Mononuclear cell (primary cell): ENCODE data around the gene AUTS2. TPM values are rescaled to one million over a fixed set of nuclear protein-coding genes. Genes with fewer than 3 reads are reported as not detected.

Experiments
- H3K27me3 ChIP-seq: 2 replicates; pipeline ENCODE4 v1.6.0; 2011; ENCODE audit warnings: low read length, control low read depth; ENCODE audit not compliant: insufficient read depth
- H3K4me1 ChIP-seq: 2 replicates; pipeline ENCODE4 v1.5.1; 2011; ENCODE audit warnings: mild to moderate bottlenecking, low read length, control low read depth; ENCODE audit not compliant: insufficient read depth
- H3K4me3 ChIP-seq: 2 replicates; pipeline ENCODE4 v1.5.1; 2011; ENCODE audit warnings: mild to moderate bottlenecking, low read length, moderate library complexity
- H3K9me3 ChIP-seq: 2 replicates; pipeline ENCODE4 v1.5.1; 2011; ENCODE audit warnings: low read depth, mild to moderate bottlenecking, control low read depth, low read length
- total RNA-seq: library from RNA; depleted of rRNA; stranded (reverse); fragments of >200 nt; gene quantifications from one replicate; pipeline ENCODE4 v1.2.3, GENCODE V29; 2012

The AUTS2 gene
- total RNA-seq, 1 donor: 16.5 TPM

DNA sequence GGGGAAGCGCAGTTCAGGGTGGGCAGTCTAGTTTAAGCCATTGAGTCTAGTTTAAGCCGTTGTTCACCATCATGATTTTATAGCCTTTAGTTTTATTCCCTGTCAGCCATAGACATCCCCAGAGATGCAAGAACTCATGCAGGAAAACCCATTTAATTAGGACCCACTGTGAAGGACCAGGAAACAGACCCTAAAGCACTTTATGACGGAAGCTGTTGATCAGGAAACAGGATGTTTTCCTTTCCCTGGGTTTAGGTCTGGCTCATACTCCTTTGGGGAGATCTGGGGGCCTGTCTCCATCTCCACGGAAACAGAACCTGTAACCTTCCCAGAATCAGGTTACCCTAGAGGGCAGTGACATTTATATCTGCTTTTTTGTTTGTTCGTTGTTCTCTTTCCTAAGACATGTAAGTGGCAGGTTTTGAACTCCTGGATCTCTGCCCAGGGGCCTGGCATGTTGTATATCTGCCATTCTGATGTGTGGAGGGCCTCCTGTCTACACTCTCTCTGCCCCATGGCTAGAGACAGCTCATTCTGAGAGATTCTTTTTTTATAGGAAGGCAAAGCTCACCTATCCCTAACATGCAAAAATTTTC is 876.5 kb downstream of the AUTS2 start:
- Histone ChIP-seq H3K9me3 (no peaks in the 10 kb centered on the region), H3K27me3 (no peaks in the 10 kb centered on the region), H3K4me3 (no peak overlapping the region), H3K4me1 (no peaks in the 10 kb centered on the region)

DNA sequence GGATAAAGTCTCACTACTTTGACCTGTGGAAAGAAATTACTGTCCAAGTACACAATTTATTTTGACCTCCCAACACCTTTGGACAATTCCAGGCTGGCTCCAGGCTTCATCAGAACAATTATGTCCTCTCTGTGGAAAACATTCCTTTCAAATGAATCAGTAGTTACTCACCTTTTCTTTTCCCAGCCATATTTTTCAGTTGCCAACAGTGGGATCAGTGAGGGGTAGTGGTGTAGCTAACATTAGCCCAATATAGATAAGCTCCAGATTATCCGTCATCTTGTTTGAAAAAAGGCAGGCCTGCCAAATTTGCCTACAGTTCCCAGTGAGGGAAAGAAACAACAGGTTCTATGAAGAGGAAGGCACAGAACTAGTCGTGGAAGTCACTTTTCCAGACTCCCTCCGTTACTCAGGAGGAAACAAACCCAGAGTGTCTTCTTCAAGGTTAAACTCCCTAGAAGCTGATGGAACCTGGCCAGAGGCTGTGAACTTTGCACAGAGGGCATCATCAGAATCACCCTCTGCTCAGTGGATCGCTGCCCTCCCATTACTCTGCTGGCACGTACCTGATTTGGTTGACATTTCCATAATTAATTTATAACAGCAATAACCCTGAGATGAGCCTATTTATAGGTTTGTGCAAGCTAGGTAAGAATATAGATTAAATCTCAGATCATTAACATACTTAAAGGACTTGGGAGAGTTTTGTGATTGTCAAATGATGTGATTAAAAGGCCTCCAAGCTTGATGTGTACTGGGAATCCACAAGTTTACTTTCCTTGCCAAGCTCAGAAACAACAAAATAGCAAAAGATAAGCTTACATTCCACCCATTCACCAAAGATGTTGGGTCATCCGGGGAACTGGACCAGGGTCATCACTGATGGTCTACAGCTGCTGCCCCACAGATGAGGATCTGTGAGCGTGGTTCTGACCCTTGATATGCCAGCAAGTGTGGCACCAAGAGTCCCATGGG is 879.0 kb downstream of the AUTS2 start:
- Histone ChIP-seq H3K4me3 (no peak overlapping the region), H3K4me1 (no peaks in the 10 kb centered on the region), H3K27me3 (no peaks in the 10 kb centered on the region), H3K9me3 (no peaks in the 10 kb centered on the region)

DNA sequence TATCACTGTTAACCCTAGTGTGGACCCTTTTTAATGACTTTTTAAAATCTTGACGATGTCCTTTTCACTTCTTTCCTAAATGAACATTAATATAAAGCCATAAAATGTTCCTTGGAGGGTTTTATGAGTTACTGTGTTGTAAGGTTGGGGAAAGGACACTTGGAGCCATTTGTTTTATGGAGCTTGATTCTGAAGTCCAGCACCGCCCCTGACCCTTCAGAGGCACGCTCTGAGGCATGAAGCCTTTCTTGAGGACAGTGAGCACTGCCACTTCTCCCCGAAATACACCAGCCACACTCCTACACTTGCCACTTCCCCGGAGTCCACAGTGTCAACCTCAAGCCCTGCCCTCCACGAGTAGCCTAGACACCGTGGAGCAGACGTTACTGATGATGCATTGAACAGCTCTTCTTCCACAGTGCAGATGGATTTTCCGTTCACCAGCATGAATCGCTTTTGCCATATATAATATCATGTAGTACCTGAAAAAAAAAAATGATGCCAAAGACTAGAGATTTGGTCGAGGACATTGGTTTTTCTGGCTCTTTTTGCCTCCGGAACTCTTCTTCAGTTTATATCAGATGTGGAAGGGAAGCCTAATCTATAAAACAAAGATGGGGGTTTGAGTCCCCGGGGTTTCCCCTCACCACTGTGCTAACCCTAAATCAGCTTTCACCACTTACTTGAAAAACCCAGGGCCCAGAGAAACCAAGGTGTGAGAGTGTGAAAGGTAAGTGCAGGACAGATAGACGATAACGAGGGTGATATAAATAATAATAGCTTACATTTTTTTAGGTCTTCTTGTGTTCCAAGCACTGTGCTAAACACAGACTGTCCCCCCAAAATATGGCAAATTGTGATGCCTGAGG is 881.1 kb downstream of the AUTS2 start:
- H3K4me1 ChIP-seq: no peaks in the 10 kb centered on the region
- H3K4me3 ChIP-seq: no peak overlapping the region
- no peaks in the 10 kb centered on the region for H3K27me3 ChIP-seq
- no peaks in the 10 kb centered on the region for H3K9me3 ChIP-seq

DNA sequence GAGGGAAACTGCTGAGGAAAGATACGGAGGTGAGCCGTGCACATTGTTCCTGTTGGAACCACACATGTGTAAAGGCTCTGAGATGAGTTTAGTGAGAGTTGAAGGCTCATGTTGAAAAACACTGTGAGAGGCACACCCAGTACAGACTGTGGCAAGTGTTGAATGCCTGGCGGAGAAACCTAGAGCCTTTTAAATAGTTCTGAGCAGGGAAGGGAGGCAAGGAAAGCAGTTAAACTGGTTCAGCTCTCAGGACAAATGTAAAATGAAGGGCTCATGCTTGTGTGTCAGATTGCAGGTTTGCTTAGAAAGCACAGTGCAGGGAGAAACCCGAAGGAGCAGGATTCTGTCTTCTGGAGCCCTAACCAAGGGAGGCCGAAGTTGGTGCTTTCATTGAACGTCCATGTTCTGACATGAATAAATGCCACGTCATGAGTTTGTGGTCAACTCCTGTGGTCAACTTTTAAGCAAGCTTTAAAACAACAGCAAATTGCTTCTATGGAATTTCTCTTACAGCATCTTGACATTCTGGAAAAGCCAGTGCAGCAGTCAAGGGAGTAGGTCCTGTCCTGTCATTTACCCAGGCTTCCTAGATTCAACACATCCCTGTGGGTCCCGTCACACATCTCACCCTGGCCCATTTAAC is 882.8 kb downstream of the AUTS2 start:
- H3K27me3 ChIP-seq: no peaks in the 10 kb centered on the region
- no peaks in the 10 kb centered on the region for H3K4me1 ChIP-seq
- no peaks in the 10 kb centered on the region for H3K9me3 ChIP-seq
- no peak overlapping the region for H3K4me3 ChIP-seq

DNA sequence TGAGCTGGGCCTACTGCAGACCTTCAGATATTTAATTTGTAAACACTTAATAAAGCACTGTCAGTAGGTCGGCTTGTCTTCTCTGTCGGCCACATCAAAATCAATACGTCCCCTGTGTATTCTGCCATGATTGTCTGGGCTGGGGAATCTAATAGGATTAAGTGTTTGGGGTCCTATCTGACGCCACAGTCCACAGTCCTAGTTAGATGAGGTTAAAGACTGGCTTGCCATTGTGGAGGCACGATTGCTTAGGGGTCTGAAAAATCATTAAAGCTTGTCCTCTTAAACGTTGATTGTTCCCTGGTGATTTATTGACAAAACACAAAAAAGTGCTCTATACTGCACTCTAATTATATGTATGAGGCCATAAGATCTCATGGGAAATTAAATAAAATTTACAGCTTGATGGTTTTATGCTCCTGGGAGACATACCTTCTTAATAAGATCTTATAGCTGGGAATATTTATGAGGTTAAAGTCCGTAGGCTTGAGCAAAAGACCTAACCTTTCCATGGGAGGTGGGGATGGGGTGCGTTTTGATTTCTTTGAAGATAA is 883.4 kb downstream of the AUTS2 start:
- no peaks in the 10 kb centered on the region for H3K27me3 ChIP-seq
- H3K9me3 ChIP-seq: no peaks in the 10 kb centered on the region
- no peak overlapping the region for H3K4me3 ChIP-seq
- no peaks in the 10 kb centered on the region for H3K4me1 ChIP-seq

DNA sequence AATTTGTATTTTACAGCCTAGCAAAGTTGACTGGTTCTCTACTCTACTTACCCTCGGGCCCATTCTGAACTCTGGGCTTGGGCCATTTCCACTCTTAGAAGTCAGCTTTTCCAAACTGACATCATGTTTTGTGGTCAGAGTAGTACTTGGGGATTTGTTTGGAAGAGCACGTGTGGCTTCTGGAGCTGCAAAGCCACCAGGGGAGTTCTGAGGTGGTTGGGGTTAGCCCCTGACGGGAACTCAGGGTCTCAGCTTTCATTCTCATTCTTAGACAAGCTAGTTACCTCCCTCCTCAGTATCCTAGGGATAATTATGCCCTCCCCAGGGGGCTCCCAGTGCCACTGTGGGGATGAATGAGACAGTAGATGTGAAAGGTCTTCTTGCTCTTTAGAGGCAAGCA is 886.0 kb downstream of the AUTS2 start:
- Histone ChIP-seq H3K4me1 (no peaks in the 10 kb centered on the region), H3K9me3 (no peaks in the 10 kb centered on the region), H3K4me3 (no peak overlapping the region), H3K27me3 (no peaks in the 10 kb centered on the region)

DNA sequence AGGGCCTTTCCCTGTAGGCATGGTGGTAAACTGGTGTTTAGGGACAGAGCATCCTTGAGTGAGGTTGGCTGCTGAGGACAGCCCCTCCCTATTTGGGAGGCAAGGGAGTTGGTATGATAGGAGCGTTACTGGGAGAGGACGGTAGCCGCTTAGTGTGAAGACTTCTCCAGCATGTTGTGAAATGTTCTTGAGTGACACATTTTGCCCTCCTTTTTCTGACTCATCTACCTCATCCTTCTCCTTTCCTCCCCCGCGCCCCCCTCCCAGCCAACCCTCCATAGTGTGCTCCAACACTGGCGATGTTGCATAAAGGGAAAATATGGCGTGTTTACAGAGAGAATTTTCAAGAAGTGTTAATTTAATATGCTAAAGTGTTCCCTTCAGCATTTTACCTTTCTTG is 888.7 kb downstream of the AUTS2 start:
- Histone ChIP-seq H3K9me3 (no peaks in the 10 kb centered on the region), H3K4me3 (no peak overlapping the region), H3K27me3 (no peaks in the 10 kb centered on the region), H3K4me1 (no peaks in the 10 kb centered on the region)

DNA sequence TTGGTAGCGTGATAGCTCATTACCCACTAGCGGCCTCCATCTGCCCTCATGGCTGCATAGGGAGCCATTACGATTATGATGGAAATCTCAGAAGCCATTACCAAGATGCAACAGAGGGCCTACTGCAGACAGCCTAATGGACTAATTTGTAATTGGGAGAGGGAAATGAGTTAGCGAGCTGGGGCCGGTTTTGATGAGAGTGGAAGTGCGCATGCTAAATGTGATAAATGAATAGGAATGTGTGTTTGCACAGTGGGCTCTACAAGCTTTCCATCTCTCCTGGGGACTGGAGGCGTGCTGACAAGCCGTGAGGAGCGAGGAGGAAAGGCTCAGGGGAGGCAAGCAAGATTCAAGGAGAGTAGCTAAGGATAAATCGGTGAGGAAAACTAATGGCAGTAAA is 889.2 kb downstream of the AUTS2 start:
- no peaks in the 10 kb centered on the region for H3K27me3 ChIP-seq
- no peaks in the 10 kb centered on the region for H3K9me3 ChIP-seq
- H3K4me1 ChIP-seq: no peaks in the 10 kb centered on the region
- H3K4me3 ChIP-seq: no peak overlapping the region

DNA sequence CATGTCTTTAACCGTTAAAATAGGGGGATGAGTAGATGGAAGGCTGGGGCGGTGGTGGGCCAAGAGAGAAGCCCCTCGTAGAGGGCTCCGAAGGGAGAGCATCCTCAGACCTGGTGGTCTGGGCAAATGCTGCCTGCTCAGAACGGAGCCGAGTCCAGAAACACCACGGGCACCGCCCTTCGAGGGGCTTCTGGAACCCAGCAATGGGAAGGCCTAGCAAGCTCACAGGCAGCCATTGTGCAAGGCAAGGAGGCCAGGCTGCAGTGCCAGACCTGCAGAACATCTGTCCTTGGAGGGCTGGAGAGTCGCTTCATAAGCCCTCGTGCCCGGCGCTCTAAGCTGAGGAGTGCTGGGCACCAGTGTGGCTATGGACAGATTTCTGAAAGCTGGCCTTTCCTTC is 889.6 kb downstream of the AUTS2 start:
- Histone ChIP-seq H3K9me3 (no peaks in the 10 kb centered on the region), H3K4me1 (no peaks in the 10 kb centered on the region), H3K4me3 (no peak overlapping the region), H3K27me3 (no peaks in the 10 kb centered on the region)

DNA sequence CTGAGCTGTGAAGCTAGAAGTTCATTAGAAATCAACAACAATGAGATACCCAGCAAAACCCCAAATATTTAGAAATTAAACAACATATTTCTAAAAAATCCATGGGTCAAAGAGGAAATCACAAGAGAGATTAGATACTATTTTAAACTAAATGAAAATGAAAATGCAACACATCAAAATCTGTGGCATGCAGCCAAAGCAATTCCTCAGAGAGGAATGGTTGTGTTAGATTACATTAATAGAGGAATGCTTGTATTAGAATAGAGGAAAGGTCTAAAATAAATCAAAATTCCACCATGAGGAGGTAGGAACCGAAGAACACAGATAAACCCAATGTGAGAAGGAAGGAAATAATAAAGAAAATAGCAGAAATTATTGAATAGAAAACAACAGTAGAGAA is 891.5 kb downstream of the AUTS2 start:
- H3K4me1 ChIP-seq: no peaks in the 10 kb centered on the region
- no peak overlapping the region for H3K4me3 ChIP-seq
- H3K27me3 ChIP-seq: no peaks in the 10 kb centered on the region
- no peaks in the 10 kb centered on the region for H3K9me3 ChIP-seq

DNA sequence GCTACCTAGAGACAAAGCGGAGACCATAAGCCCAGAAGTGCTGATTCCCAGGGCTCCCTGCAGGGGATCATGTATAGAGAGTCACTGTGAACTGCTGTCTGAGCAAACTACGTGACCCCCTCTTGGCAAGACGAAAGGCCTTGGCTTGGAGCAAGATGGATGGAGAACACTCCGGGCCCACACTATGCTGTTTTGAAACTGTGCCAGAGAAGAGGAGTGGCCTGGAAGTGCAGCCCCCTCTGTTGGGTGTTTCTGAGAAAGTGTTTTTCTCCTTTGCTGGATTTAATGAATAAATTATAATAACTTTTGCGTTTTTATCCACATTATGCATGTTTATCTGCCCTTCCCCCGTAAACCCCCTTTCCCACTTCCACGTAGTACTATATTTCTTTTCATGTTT is 894.4 kb downstream of the AUTS2 start:
- Histone ChIP-seq H3K9me3 (no peaks in the 10 kb centered on the region), H3K27me3 (no peaks in the 10 kb centered on the region), H3K4me3 (no peak overlapping the region), H3K4me1 (no peaks in the 10 kb centered on the region)

DNA sequence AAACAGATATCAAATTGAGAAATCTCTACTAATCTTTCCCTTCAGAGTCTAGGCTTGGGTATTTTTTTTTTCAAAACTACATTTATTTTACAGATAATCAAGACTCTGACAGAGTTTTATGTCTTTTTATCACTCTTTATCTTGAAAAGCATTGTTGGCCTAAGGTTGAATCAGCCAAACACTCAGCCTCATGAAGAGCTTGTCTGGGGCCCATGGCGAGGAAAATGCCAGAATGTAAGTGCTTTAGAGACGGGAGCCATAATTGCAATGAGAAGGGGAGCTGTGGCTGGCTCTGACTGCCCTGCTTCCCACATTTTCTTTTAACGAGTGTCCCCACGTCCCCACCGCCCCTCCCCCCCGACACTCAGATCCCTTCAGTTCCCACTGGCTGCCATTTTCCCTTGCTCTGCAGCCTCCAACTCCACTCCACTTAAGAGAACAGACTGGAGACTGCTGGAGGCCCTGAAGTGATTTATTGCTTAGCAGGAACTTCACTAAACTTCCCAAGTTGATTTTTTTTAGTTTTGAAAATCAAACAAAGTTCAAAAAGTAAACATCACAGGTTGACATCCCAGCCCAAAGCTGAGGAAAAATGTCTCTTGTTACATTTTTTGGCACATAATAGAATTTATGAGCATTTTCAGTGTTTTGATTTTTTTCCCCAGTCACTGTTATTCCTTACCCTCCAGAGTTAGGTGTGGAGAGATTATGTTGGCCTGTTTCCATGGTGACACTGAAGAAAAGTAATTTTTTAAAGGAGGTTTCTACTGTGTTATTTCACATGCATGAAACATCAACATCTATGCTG is 896.2 kb downstream of the AUTS2 start:
- no peaks in the 10 kb centered on the region for H3K9me3 ChIP-seq
- H3K27me3 ChIP-seq: no peaks in the 10 kb centered on the region
- no peak overlapping the region for H3K4me3 ChIP-seq
- H3K4me1 ChIP-seq: no peaks in the 10 kb centered on the region

DNA sequence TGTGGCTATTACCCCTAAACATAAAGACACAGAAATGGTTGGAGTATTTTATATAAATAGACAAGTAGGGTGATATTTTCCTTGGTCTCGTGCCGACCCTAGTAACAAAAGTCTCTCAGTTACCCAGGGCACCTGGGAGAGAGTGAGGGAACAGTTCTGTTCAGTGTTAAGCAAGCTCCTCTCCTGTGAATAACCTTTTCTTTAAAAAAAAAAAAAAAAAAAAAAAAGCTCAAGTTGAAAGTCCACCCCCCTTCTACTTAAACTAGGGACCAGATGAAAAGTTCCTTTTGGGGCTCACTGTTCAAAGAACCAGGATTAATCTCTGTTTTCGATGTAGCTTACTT is 896.7 kb downstream of the AUTS2 start:
- no peaks in the 10 kb centered on the region for H3K9me3 ChIP-seq

DNA sequence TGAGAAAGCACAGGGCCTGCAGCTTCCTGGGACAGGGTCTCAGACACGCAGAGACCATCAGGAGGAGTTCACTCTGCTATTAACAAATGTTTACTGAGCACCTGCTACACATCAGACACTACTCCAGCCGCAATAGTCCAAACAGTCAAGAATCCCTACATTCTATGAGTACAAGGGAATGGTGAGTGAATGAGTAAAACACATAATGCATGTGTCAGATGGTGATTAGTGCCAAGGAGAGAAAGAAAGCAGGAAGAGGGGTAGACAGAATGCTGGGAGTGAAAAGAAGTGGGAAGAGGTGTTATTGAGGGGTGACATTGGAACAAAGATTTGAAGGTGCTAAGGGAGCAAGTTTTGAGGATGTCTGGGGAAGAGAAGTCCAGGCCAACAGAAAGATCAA is 899.5 kb downstream of the AUTS2 start:
- Histone ChIP-seq H3K4me3 (no peak overlapping the region), H3K27me3 (no peaks in the 10 kb centered on the region), H3K9me3 (no peaks in the 10 kb centered on the region), H3K4me1 (no peaks in the 10 kb centered on the region)

More for the DNA sequence above, 896.7 kb downstream of the AUTS2 start:
- Histone ChIP-seq H3K4me3 (no peak overlapping the region), H3K27me3 (no peaks in the 10 kb centered on the region), H3K4me1 (no peaks in the 10 kb centered on the region)
